Sigmoid colon (tissue), 7 donors: Measurements from ENCODE around the gene ABHD12B. TPM values are rescaled to one million over a fixed set of nuclear protein-coding genes. Genes with fewer than 3 reads are reported as not detected.

Source experiments
- DNase-seq: peaks from one replicate; pipeline ENCODE4 v3.0.0-alpha.2; 2019
- H3K27ac ChIP-seq, 4 donors: fragments of 200-600 bp; sonication (generic); one replicate each; pipeline ENCODE4 v1.5.1; 2016 to 2019; ENCODE audit warnings: mild to moderate bottlenecking in 1 of 4
- H3K27me3 ChIP-seq, 3 donors: fragments of 200-600 bp; sonication (generic); one replicate each; pipeline ENCODE4 v1.5.1; 2019; ENCODE audit warnings: mild to moderate bottlenecking in 1 of 3
- H3K36me3 ChIP-seq, 4 donors: fragments of 200-600 bp; sonication (generic); one replicate each; pipeline ENCODE4 v1.5.1; 2016 to 2019
- H3K4me1 ChIP-seq, 4 donors: fragments of 200-600 bp; sonication (generic); one replicate each; pipeline ENCODE4 v1.5.1; 2017 to 2019
- H3K4me3 ChIP-seq, 4 donors: fragments of 200-600 bp; sonication (generic); one replicate each; pipeline ENCODE4 v1.5.1; 2017 to 2019; ENCODE audit warnings: mild to moderate bottlenecking in 2 of 4, moderate library complexity in 1 of 4
- H3K9me3 ChIP-seq, 4 donors: fragments of 200-600 bp in 3 of 4; sonication (generic) in 3 of 4; one replicate each; pipeline versions ENCODE4 v1.5.1 to v1.6.1; 2013 to 2019
- CTCF ChIP-seq, 4 experiments: fragments of 450-650 bp in 3 of 4; fragments of 200-600 bp in 1 of 4; IDR thresholded peaks; one replicate each; pipeline ENCODE4 v1.5.1; 2016 to 2019; ENCODE audit warnings: antibody characterized with exemption in 4 of 4, mild to moderate bottlenecking in 3 of 4, moderate library complexity in 2 of 4
- EP300 ChIP-seq, 4 donors: sonication (generic); formaldehyde crosslinking; IDR thresholded peaks; one replicate each; pipeline ENCODE4 v1.6.1; 2017; ENCODE audit warnings: antibody characterized with exemption in 4 of 4
- POLR2A ChIP-seq, 2 donors: fragments of 450-650 bp; IDR thresholded peaks; one replicate each; pipeline ENCODE4 v1.6.1; 2016; ENCODE audit warnings: antibody characterized with exemption in 2 of 2, mild to moderate bottlenecking in 2 of 2, moderate library complexity in 2 of 2
- POLR2AphosphoS5 ChIP-seq, 4 donors: sonication (generic); formaldehyde crosslinking; IDR thresholded peaks; one replicate each; pipeline ENCODE4 v1.6.1; 2017; ENCODE audit warnings: antibody characterized with exemption in 4 of 4
- WGBS, 2 donors: extraction: QIAGEN DNeasy Blood & Tissue Kit; methylation state at CpG; one replicate each; pipeline ENCODE4 v1.1.7; 2013; 5-methylcytosine and 5-hydroxymethylcytosine counted together
- intact Hi-C: fragments of 100-400 bp; cut with DNase I; formaldehyde crosslinking; loops from one replicate; pipeline ENCODE4 v1.15.1; 2023
- polyA plus RNA-seq, 3 donors: library from polyadenylated mRNA; stranded (reverse); fragments of 200-250 nt; gene quantifications; one replicate each; pipeline ENCODE4 v1.2.3, GENCODE V29; 2013
- total RNA-seq, 4 donors: library from RNA; depleted of rRNA; stranded (reverse); fragments of >200 nt; gene quantifications; one replicate each; pipeline ENCODE4 v1.1.0, GENCODE V29; 2016
- donor health status: healthy with polysubstance abuse.
- donor health status: Bipolar disorder and iron deficiency.
- donor health status: healthy.

ABHD12B gene
- total and polyA plus RNA-seq, 7 donors: 5.3 to 9.3 (median 6.0) TPM; not detected in 4

- DNase-seq: peak; percentile 72
- Histone ChIP-seq H3K36me3 (no peaks in the 10 kb centered on the region), H3K4me1 (peaks cover 0 to 26% (median 17%) of the 10 kb centered on the region in 4 donors), H3K9me3 (no peaks in the 10 kb centered on the region), H3K27me3 (no peaks in the 10 kb centered on the region), H3K4me3 (peak overlapping the region; percentile 80 to 96 (median 87)), H3K27ac (peak overlapping the region; percentile 89 to 97 (median 94))
- WGBS, 2 donors: 0 to 1% methylated on average over 93 of the region's 93 CpGs
- intact Hi-C loops: loop anchor here (2.0 kb wide), 1 partner anchor 31 kb away; no protein-coding TSS in a partner anchor
- TF ChIP-seq POLR2AphosphoS5 (IDR thresholded peaks at IDR 0.05): peak in 1 of 4 donors; percentile 13
- no peak for TF ChIP-seq CTCF (IDR thresholded peaks at IDR 0.05)
Measured at GRCh38 chr14:50830044-50830931, 41.6 kb upstream of the ABHD12B start.

GRCh38 chr14:50830932-50831725, 40.7 kb upstream of the ABHD12B start, which contains the start of gene NIN:
NIN (minus strand) TSS chr14:50831162; CDS start chr14:50822056, 9,106 bp downstream.
- peak within 1 kb of the TSS; percentile 89 to 97 (median 94) for H3K27ac ChIP-seq
- TF ChIP-seq CTCF (IDR thresholded peaks at IDR 0.05): no peak
- TF ChIP-seq POLR2AphosphoS5 (IDR thresholded peaks at IDR 0.05): peak in 3 of 4 donors; percentile 26 to 54 (median 43)
- peak within 1 kb of the TSS; percentile 80 to 96 (median 87) for H3K4me3 ChIP-seq
- WGBS, 2 donors: 0% methylated on average over 97 of the region's 97 CpGs
- intact Hi-C loops: loop anchor here (2.0 kb wide), 1 partner anchor 30 kb away; no protein-coding TSS in a partner anchor
- no peaks in the 10 kb centered on the region for H3K9me3 ChIP-seq
- H3K4me1 ChIP-seq: peaks cover 0 to 26% (median 17%) of the 10 kb centered on the region in 4 donors
- H3K27me3 ChIP-seq: no peaks in the 10 kb centered on the region
- no peaks in the 10 kb centered on the region for H3K36me3 ChIP-seq
- peak; percentile 87 for DNase-seq

GRCh38 chr14:50831726-50832168, 40.1 kb upstream of the ABHD12B start:
- 4 to 7% methylated on average over 10 of the region's 10 CpGs for WGBS, 2 donors
- intact Hi-C loops: loop anchor here (2.0 kb wide), 1 partner anchor 29 kb away; no protein-coding TSS in a partner anchor
- Histone ChIP-seq H3K27me3 (no peaks in the 10 kb centered on the region), H3K36me3 (no peaks in the 10 kb centered on the region), H3K4me3 (peak overlapping the region; percentile 73 to 96 (median 87)), H3K27ac (peak overlapping the region; percentile 89 to 97 (median 94)), H3K9me3 (no peaks in the 10 kb centered on the region), H3K4me1 (peaks cover 0 to 26% (median 17%) of the 10 kb centered on the region in 4 donors)
- TF ChIP-seq CTCF (IDR thresholded peaks at IDR 0.05) (no peak), EP300 (IDR thresholded peaks at IDR 0.05) (no peak), POLR2AphosphoS5 (IDR thresholded peaks at IDR 0.05) (no peak)
- DNase-seq: no peak

- WGBS, 2 donors: 22 to 75% methylated on average over 6 of the region's 6 CpGs
- no peak overlapping the region for H3K27ac ChIP-seq
- intact Hi-C loops: no loop called here
Measured at GRCh38 chr14:50832935-50833630, 38.8 kb upstream of the ABHD12B start.

More at GRCh38 chr14:50832935-50833630, 38.8 kb upstream of the ABHD12B start:
- Histone ChIP-seq H3K4me1 (peaks cover 0 to 26% (median 17%) of the 10 kb centered on the region in 4 donors), H3K9me3 (no peaks in the 10 kb centered on the region), H3K27me3 (no peaks in the 10 kb centered on the region), H3K36me3 (no peaks in the 10 kb centered on the region), H3K4me3 (no peak overlapping the region)
- DNase-seq: no peak
- TF ChIP-seq POLR2AphosphoS5 (IDR thresholded peaks at IDR 0.05): no peak
- no peak for TF ChIP-seq EP300 (IDR thresholded peaks at IDR 0.05)
- no peak for TF ChIP-seq CTCF (IDR thresholded peaks at IDR 0.05)
- no peak for TF ChIP-seq POLR2A (IDR thresholded peaks at IDR 0.05)
